NCI-H1048 (cell line): ENCODE measurements around the gene MRPL22.
"Not testable (repeated sequence)": the region's sequence is repeated elsewhere in the genome, so short reads cannot be mapped to it uniquely, and the experiment has no call there.

Experiments
- DNase-seq: peaks from one replicate; lab custom pipeline; 2025; lab: John Stamatoyannopoulos, UW

MRPL22 gene

GRCh38 chr5:154940772-154941620 lies at the start of gene MRPL22:
MRPL22 (plus strand) TSS chr5:154941073; CDS start chr5:154941111, 38 bp downstream.
- DNase-seq, result peak; percentile 84

- no peak for DNase-seq
Observed at GRCh38 chr5:154892369-154892771, 48.5 kb upstream of the MRPL22 start.

GRCh38 chr5:154893381-154893780 lies 47.5 kb upstream of the MRPL22 start:
- DNase-seq, result no peak

- no peak for DNase-seq
Observed at GRCh38 chr5:154895606-154896561, 45.0 kb upstream of the MRPL22 start.

GRCh38 chr5:154896562-154897165 lies 44.2 kb upstream of the MRPL22 start:
- no peak for DNase-seq

- DNase-seq, result no peak
Observed at GRCh38 chr5:154898210-154898609, 42.7 kb upstream of the MRPL22 start.

- no peak for DNase-seq
Observed at GRCh38 chr5:154899151-154899816, 41.6 kb upstream of the MRPL22 start.

- no peak for DNase-seq
Observed at GRCh38 chr5:154900066-154900465, 40.8 kb upstream of the MRPL22 start.

GRCh38 chr5:154901276-154901675 lies 39.6 kb upstream of the MRPL22 start:
- no peak for DNase-seq

- no peak for DNase-seq
Observed at GRCh38 chr5:154901913-154902312, 39.0 kb upstream of the MRPL22 start.

- DNase-seq, result not testable (repeated sequence)
Observed at GRCh38 chr5:154905601-154906000, 35.3 kb upstream of the MRPL22 start.

- DNase-seq, result no peak
Observed at GRCh38 chr5:154916874-154917273, 24.0 kb upstream of the MRPL22 start.

GRCh38 chr5:154917757-154918156 lies 23.1 kb upstream of the MRPL22 start:
- no peak for DNase-seq

GRCh38 chr5:154923441-154924430 lies 17.1 kb upstream of the MRPL22 start:
- DNase-seq, result no peak

- DNase-seq, result no peak
Observed at GRCh38 chr5:154933537-154933936, 7.3 kb upstream of the MRPL22 start.

GRCh38 chr5:154934881-154935280 lies 6.0 kb upstream of the MRPL22 start:
- DNase-seq, result no peak

GRCh38 chr5:154937186-154937717 lies 3.6 kb upstream of the MRPL22 start:
- no peak for DNase-seq

GRCh38 chr5:154937718-154938466 lies 3.0 kb upstream of the MRPL22 start, which contains the start of gene GEMIN5:
GEMIN5 (minus strand) TSS chr5:154938211; CDS start chr5:154938133, 78 bp downstream.
- DNase-seq, result peak; percentile 74

GRCh38 chr5:154939387-154939786 lies 1.5 kb upstream of the MRPL22 start:
- DNase-seq, result not testable (repeated sequence)
